Central memory CD8-positive, alpha-beta T cell (primary cell): ENCODE measurements around the gene FOXA1.

Experiments used
- ATAC-seq: fragments of 150-1000 bp; cut with Tn5 transposase; replicated peaks from 2 replicates; pipeline ENCODE4 v1.10.0; 2022; ENCODE audit warnings: mild to moderate bottlenecking, moderate FRiP score, moderate number of reproducible peaks; ENCODE audit not compliant: poor library complexity, severe bottlenecking; ENCODE audit errors: extremely low read depth
- DNase-seq, 2 donors: peaks; one replicate each; pipeline ENCODE4 v3.0.0; 2021; ENCODE audit warnings: low spot score in 2 of 2
- H3K27ac Mint-ChIP-seq: one replicate; pipeline ENCODE4 v1.8.0; 2022; ENCODE audit warnings: low read depth, mild to moderate bottlenecking, moderate library complexity, mixed read lengths
- H3K27me3 Mint-ChIP-seq: one replicate; pipeline ENCODE4 v1.8.0; 2022; ENCODE audit warnings: mixed read lengths
- H3K36me3 Mint-ChIP-seq: one replicate; pipeline ENCODE4 v1.8.0; 2022; ENCODE audit warnings: mild to moderate bottlenecking, moderate library complexity, mixed read lengths; ENCODE audit not compliant: insufficient read depth
- H3K4me1 Mint-ChIP-seq: one replicate; pipeline ENCODE4 v1.8.0; 2022; ENCODE audit warnings: mixed read lengths
- H3K4me3 Mint-ChIP-seq: one replicate; pipeline ENCODE4 v1.8.0; 2022; ENCODE audit warnings: mild to moderate bottlenecking, moderate library complexity, mixed read lengths
- H3K9me3 Mint-ChIP-seq: one replicate; pipeline ENCODE4 v1.8.0; 2022; ENCODE audit warnings: mixed read lengths

FOXA1 gene

DNA sequence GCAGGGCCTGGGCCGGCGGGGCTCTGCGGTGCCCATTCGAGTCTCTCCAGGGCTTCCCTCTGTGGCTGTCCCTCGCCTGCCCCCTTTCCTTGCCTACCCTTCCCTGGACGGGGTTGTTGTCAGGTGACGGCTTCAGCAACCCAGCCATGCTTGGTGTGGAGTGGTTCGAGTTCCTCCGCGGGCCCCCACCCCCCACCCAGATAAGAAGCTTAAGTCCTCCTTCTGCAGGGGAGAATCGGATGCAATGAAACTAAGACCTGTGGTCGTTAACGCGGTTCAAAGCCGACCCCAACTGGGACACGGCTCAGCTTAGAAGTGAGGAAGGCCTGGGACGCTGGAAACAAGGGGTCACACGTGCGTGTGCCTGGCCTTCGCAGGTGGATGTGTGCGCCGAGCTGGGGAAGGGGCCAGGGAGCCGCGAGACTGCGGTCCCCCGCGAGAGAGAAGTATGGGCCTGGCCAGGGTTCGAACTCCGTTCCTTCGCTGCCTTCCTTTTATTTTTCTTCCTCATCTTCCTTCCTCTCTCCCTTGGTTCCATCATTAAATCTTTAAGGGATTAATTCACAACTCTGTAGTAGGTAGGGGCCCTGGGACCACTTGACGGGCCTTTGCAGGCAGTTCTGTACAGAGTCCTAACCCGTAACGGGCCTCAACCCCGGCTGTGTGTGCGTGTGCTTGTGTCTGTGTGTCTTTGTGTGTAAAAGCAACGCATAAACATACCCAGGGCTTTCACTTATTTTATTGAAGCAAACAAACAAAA, 3.9 kb upstream of the FOXA1 start:
- Mint-ChIP-seq H3K27ac (peak overlapping the region; percentile 10), H3K4me3 (no peak overlapping the region)

DNA sequence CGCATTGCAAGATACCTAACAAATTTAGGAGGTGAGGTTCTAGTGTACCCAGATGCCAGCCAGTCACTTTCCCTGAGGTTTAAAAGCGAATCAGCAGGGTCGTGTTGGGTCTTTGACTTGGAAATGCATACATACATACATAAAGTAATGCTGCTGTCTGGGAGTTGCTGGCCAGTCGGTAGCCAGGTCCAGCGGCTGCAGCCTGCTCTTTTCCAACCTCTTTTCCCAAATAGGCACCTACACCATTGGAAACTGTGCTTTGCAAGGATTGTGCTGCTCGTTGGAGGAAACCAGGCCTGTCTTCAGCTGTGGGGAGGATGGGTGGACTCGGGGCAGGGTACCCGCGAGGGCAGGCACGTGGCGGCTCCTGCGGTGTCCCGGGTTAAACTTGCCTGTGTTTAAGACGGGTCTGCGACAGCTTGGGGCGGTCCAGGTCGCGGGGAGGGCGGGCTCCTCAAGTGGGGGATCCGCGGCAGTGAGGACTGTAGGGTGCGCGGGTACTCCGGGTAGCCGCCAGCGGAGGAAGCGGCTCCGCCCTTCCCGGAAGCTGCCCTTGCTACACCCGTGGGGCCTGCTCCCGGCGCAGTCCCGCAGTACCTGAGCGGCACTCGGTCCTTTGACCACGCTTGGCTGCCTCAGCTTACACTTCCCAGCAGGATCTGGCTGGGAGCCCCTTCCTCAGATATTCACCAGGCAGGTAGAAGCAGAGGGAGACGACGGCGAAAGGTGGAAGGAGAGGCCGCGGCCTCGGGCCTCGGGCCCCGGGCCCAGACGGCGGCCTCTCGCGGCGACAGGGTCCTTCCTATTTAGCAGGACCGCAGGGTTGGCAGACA, 3.1 kb upstream of the FOXA1 start:
- DNase-seq = no peak
- H3K27me3 Mint-ChIP-seq = peaks cover 84% of the 10 kb centered on the region
- H3K9me3 Mint-ChIP-seq = no peaks in the 10 kb centered on the region
- ATAC-seq = no peak
- no peak overlapping the region for H3K4me3 Mint-ChIP-seq
- H3K27ac Mint-ChIP-seq = no peak overlapping the region
- peaks cover 3% of the 10 kb centered on the region for H3K36me3 Mint-ChIP-seq
- no peaks in the 10 kb centered on the region for H3K4me1 Mint-ChIP-seq

More for the DNA sequence above, 3.9 kb upstream of the FOXA1 start:
- ATAC-seq (no peak), DNase-seq (no peak)
- no peaks in the 10 kb centered on the region for H3K9me3 Mint-ChIP-seq
- H3K36me3 Mint-ChIP-seq = peaks cover 3% of the 10 kb centered on the region
- H3K27me3 Mint-ChIP-seq = peaks cover 84% of the 10 kb centered on the region
- H3K4me1 Mint-ChIP-seq = no peaks in the 10 kb centered on the region

DNA sequence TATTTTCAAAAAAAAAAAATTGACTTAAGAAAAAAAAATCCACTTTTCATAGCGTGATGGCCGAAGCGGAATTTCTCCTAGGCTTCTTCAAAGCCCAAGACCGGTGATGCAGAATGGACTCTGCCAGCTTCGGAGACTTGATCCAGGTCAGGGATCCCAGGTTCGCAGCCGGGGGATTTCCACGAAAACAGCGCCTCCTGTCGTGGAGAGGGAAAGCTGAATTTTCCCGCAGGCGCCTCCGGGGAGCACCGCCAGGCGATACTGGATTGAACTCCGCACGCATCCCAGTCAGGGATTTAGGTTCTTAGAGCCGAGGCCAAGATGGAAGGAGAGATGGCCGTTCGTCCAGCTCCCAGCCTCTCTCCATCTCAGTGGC, 2.5 kb upstream of the FOXA1 start:
- no peak overlapping the region for H3K27ac Mint-ChIP-seq
- peaks cover 3% of the 10 kb centered on the region for H3K36me3 Mint-ChIP-seq
- H3K4me3 Mint-ChIP-seq = no peak overlapping the region
- H3K27me3 Mint-ChIP-seq = peaks cover 84% of the 10 kb centered on the region
- ATAC-seq (no peak), DNase-seq (no peak)
- no peaks in the 10 kb centered on the region for H3K9me3 Mint-ChIP-seq
- H3K4me1 Mint-ChIP-seq = no peaks in the 10 kb centered on the region

DNA sequence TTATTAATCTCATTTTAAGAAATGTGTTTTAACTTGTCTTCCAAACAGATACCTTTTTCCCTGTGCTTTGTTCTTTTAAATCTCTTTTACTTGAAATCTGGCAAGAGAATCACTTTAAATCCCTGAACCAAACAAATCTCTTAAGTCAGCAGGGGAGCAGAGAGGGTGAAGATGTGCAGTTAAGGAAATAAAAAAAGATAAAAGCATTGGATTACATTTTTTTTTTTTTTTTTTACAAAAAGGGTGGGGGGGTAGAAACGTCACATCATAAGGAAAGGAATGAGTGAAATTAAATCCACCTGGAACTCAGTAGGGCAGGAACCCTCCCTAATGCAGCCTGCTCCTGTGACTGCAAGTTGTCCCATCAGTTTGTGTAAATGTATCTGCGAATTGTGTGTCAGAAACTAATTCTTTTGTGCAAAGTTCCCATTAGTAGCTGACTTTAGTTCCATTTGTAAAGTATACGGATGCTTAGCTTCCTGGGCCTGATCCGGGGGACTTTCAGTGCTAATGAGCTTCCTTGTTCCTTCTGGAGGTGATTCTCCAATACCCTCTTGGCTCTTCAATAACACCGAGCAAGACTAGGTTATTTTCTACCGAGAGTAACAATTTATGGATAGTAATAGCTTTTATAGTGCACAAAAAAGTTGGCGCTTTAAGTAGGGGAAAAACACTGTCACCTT, 1.9 kb upstream of the FOXA1 start:
- no peaks in the 10 kb centered on the region for H3K4me1 Mint-ChIP-seq
- DNase-seq (no peak), ATAC-seq (no peak)
- no peaks in the 10 kb centered on the region for H3K9me3 Mint-ChIP-seq
- H3K4me3 Mint-ChIP-seq = no peak overlapping the region
- H3K27ac Mint-ChIP-seq = no peak overlapping the region
- H3K36me3 Mint-ChIP-seq = peaks cover 3% of the 10 kb centered on the region
- H3K27me3 Mint-ChIP-seq = peaks cover 87% of the 10 kb centered on the region

DNA sequence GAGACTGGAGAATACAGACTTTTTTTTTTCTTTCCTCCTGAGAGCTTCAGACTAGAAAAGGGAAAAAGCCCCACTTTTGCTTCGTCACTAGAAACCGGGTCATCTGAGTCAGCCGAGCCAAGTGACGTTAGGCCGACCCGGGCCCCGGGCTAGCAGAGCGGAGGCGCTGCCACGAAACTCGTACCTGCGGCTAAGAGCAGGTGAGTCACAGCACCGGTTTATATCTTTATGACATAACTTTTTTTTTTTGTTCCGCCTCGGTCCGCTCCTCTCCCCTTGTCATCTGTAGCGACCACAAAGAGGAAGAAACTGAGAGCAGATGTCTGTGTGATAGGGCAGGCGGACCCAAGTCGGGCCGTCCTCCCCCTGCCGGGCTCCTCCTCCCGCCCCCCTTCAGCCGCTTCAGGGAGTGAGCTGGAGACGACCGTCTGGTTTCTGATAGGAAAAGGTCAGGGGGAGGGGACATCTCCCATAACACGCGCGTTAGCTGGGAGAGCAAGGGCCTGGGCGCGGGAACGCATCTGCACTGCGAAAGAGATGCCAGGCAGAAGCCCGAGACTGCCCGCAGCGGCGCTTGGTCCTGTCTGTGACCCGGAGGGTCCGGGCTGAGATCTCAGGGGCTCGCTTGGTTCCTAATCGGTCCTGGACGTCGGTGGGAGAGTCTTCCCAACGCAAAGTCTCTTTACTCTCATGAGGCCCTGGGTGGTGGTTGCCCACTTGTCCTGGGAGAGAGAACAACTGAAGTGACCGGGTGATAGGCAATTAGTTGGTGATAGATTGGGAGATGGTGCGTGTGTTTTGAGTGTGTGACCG, 966 bp upstream of the FOXA1 start:
- ATAC-seq = peak; percentile 55
- Mint-ChIP-seq H3K9me3 (no peaks in the 10 kb centered on the region), H3K36me3 (peaks cover 3% of the 10 kb centered on the region), H3K27me3 (peaks cover 89% of the 10 kb centered on the region), H3K4me3 (peak overlapping the region; percentile 42), H3K4me1 (no peaks in the 10 kb centered on the region), H3K27ac (no peak overlapping the region)
- no peak for DNase-seq

DNA sequence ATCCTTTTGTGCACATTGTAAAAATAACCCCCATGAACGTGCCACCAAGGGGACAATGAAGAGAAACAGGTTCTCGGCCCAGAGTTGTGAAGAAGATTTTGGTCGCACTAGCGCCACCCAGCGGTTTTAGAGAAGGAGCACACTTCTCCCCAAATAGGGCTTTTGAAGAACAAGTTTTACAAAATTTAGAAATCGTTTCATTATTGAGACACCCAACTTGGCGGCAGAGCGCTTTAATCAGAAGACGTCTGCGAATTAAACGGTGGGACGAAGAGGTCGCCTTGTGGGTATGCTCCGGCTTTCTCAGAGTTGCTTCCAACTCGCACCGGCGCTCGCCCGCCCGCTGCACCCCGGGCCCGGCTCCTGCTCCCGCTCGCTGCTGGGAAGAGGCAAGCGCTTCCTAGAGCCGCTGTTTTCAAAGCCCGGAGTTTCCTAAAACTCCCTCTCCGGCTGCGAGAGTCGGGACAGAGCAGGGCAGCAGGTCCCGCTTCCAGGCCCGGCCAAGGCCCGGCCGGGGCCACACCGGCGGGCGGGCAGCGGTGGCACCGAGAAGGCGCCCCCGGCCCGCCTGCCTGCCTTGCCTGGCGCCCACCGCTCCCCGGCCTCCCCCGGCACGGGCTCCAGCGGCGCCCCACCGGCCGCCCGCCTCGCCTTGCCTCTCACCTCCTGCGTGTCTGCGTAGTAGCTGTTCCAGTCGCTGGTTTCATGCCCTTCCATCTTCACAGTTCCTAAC, 645 bp downstream of the FOXA1 start:
- no peak for ATAC-seq
- Mint-ChIP-seq H3K27me3 (peaks cover 83% of the 10 kb centered on the region), H3K27ac (no peak overlapping the region), H3K9me3 (peaks cover under 1% of the 10 kb centered on the region), H3K36me3 (peaks cover 3% of the 10 kb centered on the region), H3K4me1 (no peaks in the 10 kb centered on the region), H3K4me3 (peak overlapping the region; percentile 18)
- DNase-seq = no peak

DNA sequence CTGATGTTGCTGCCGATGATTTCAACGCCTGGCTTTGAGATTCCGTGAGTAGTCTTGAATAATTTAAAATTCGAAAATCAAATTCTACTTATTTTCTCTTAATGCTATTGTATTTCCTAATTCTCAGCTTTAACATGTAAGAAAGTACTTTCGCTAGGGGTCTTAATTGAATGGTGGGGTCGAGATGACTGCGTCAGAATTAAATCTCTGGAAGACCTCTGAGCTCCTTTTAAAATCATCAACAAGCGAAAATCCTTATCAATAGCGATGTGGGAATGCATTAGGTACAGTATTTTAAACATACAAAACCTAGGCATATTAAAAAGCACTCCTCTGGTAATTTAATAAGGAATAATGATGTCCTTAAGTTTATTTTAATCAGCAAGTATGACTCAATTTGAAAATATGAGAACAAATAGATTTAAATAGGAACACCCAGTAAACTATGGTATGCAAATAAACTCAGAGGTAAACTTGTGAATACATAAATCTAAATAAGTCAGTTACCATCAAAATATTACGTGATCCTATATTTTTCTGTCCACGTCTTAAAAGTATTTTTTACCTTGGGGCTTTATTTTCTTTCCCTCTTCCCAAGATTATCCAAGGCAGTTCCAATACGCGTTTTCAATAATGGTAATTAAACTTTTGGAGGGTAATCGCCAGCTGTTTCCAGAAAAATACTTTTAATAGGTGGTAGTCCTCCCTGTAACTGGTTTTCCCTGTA, 1.4 kb downstream of the FOXA1 start:
- H3K9me3 Mint-ChIP-seq = peaks cover 6% of the 10 kb centered on the region

DNA sequence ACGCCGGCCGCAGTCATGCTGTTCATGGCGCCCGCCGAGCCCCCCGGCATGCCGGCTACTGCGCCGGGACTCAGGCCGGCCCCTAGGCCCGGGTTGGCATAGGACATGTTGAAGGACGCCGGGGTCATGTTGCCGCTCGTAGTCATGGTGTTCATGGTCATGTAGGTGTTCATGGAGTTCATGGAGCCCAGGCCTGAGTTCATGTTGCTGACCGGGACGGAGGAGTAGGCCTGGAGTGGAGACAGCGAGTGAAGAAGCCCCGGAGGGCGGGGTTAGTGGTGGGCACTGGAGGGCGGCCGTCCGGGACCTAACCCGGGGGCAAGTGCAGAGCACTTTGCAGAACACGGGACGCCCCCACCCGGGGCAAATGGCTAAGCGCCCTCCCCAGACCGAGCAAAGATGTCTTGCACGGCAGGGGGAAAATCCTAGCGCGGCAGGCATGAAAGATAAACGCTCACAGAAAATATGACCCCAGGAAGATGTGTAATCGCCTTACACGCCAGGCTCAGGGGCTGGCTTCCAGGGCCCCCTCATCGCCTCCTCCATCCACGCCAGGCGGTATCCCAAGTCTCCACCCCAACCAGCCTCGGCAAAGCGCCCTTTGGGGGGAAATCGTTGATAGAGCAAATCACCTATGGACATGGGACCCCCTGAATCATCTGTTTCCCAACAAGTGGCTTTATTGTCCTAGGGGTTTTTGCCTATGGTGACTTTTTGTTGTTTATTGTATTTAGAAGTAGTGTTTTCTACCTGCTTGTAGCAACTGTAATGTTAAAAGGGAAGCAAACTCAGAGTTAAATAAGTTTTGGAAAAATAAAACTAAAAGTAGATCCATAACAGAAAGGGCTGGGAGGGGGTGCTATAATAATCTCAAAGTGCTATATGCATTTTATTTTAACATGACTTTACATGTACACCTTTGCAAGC, 2.3 kb downstream of the FOXA1 start:
- ATAC-seq (no peak), DNase-seq (no peak)
- Mint-ChIP-seq H3K27ac (no peak overlapping the region), H3K27me3 (peaks cover 81% of the 10 kb centered on the region), H3K4me1 (no peaks in the 10 kb centered on the region), H3K9me3 (peaks cover 6% of the 10 kb centered on the region), H3K4me3 (no peak overlapping the region), H3K36me3 (peaks cover 2% of the 10 kb centered on the region)

More for the DNA sequence above, 1.4 kb downstream of the FOXA1 start:
- Mint-ChIP-seq H3K27me3 (peaks cover 83% of the 10 kb centered on the region), H3K27ac (no peak overlapping the region), H3K36me3 (peaks cover 2% of the 10 kb centered on the region), H3K4me1 (no peaks in the 10 kb centered on the region), H3K4me3 (peak overlapping the region; percentile 18)
- no peak for DNase-seq
- ATAC-seq = no peak

DNA sequence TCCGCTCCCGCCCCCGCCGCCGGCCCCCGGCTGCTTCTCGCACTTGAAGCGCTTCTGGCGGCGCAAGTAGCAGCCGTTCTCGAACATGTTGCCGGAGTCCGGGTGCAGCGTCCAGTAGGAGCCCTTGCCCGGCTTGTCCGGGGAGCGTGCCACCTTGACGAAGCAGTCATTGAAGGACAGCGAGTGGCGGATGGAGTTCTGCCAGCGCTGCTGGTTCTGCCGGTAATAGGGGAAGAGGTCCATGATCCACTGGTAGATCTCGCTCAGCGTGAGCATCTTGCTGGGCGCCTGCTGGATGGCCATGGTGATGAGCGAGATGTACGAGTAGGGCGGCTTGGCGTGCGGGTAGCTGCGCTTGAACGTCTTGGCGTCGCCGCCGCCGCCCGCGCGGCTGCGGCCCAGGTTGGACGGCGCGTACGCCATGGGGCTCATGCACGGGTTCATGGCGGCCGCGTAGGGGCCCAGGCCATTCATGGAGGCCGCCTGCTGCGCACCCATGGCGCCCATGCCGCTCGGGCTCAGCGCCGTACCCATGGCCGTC, 3.0 kb downstream of the FOXA1 start:
- H3K27me3 Mint-ChIP-seq = peaks cover 81% of the 10 kb centered on the region
- no peaks in the 10 kb centered on the region for H3K4me1 Mint-ChIP-seq
- H3K27ac Mint-ChIP-seq = no peak overlapping the region
- H3K36me3 Mint-ChIP-seq = peaks cover 2% of the 10 kb centered on the region
- H3K9me3 Mint-ChIP-seq = peaks cover 6% of the 10 kb centered on the region
- no peak for DNase-seq
- ATAC-seq = no peak
- no peak overlapping the region for H3K4me3 Mint-ChIP-seq

DNA sequence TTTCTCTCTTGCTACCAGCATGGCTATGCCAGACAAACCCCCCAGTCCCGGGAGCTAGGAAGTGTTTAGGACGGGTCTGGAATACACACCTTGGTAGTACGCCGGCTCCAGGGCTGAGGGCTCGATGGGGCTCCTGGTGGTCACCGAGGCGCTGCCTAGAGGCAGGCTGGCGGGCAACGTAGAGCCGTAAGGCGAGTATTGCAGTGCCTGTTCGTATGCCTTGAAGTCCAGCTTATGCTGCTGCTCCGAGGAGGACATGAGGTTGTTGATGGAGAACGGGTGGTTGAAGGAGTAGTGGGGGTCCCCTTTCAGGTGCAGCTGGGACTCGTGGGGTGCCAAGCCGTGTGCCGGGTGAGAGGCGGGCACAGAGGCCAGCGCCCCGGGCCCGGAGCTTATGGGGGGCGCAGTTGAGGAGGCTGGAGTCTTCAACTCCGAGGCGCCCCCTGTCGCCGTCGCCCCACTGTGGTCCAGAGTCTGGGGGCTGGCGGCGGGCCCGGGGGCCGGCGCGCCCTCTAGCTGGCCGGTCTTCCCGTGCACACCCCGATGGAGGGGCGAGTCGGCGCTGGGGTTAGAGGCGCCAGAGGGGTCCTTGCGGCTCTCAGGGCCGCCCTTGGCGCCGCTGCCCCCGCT, 3.6 kb downstream of the FOXA1 start:
- Mint-ChIP-seq H3K27ac (peak overlapping the region; percentile 81), H3K4me1 (no peaks in the 10 kb centered on the region), H3K4me3 (no peak overlapping the region), H3K36me3 (peaks cover 2% of the 10 kb centered on the region), H3K27me3 (peaks cover 76% of the 10 kb centered on the region), H3K9me3 (peaks cover 6% of the 10 kb centered on the region)
- ATAC-seq (no peak), DNase-seq (no peak)
